H1 (cell line): ENCODE measurements around the gene TLCD3B. TPM values are rescaled to one million over a fixed set of nuclear protein-coding genes. Genes with fewer than 3 reads are reported as not detected.

Experiments used
- NRF1 ChIP-seq: IDR thresholded peaks from 2 replicates; pipeline ENCODE4 v1.6.1; 2011; ENCODE audit warnings: mild to moderate bottlenecking, low read depth, low read length, improper control_type of control experiment
- ZNF274 ChIP-seq: IDR thresholded peaks from 2 replicates; pipeline ENCODE4 v1.7.0; 2012; ENCODE audit warnings: low read length, borderline replicate concordance; ENCODE audit errors: extremely low read depth
- polyA plus RNA-seq, 7 experiments: library from polyadenylated mRNA; depleted of rRNA in 3 of 7; stranded (reverse) in 5 of 7; unstranded in 2 of 7; fragments of >200 nt in 5 of 7; fragments of 200-250 nt in 2 of 7; gene quantifications; 1 replicate in 5 of 7; 2 replicates in 1 of 7; 4 replicates in 1 of 7; pipeline versions ENCODE4 v1.2.1 to v1.2.3, GENCODE V29; 2011 to 2013; ENCODE audit warnings: missing spikeins in 2 of 7, mixed read lengths in 2 of 7
- total RNA-seq: library from RNA; stranded (reverse); fragmentation: NEBNext Ultra II Directional; extraction: Animal tissue kit (Norgen Biotek cat#: 25700); gene quantifications from 2 replicates; pipeline ENCODE4 v1.2.1, GENCODE V29; 2021

TLCD3B gene
- total and polyA plus RNA-seq, 2 of the 8 experiments (the other 6 are each of a cell fraction or from before 2014, with no cell fraction given): 15.2 to 26.9 TPM

DNA sequence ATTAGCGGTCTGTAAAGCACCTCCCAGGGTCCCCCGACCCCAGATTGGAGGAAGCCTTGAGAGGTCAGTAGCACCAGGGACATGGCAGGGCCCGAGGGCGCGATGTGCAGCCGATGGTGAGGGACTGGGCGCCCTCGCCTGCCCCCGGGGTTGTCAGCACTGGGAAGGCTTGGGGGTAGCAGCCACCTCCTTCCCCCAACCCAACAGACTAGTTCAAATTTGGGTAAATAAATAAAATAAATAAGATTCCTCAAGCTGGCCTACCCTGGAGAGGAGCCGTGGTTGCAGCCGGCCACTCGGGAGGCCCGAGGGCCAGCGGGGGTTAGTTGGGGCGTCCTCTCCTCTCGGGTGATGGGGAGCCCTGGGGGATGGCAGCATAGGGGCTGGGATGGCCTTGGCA, 6.6 kb downstream of the TLCD3B start (continued):
- no peak for TF ChIP-seq ZNF274
- no peak for TF ChIP-seq NRF1
